HG03025 (cell line): ENCODE measurements around the gene SERPINA1.
"Not testable (repeated sequence)": the region's sequence is repeated elsewhere in the genome, so short reads cannot be mapped to it uniquely, and the experiment has no call there.

Experiments
- ATAC-seq: cut with Tn5 transposase; IDR thresholded peaks from one replicate; pipeline ENCODE4 v1.9.1; 2021; ENCODE audit warnings: mild to moderate bottlenecking, moderate library complexity; ENCODE audit not compliant: unreplicated experiment, low FRiP score

SERPINA1 gene

DNA sequence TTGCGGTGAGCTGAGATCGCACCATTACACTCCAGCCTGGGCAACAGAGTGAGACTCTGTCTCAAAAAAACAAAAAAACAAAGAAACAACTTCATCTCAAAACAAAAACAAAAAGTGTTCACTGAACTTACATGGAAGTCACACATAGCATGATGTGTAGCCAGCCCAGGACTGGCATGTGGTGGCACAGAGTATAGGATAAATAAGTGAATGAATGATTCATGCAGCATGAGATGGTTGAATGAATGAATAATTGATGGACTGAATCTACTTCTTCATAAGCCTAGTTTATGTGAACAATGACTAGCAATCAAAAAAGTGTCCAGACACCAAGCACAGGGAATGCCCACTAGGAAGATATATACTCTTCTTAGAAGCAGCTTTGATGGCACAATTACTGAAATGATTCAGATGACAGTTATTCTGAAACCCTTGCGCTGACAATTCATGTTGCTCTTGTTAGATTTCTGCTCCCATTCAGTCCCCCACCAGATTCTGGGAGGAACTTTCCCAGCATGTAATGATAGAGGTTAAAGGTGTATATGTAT lies 33.7 kb downstream of the SERPINA1 start:
- ATAC-seq: no peak

GRCh38 chr14:94354190-94354589 lies 34.2 kb downstream of the SERPINA1 start:
- not testable (repeated sequence) for ATAC-seq

DNA sequence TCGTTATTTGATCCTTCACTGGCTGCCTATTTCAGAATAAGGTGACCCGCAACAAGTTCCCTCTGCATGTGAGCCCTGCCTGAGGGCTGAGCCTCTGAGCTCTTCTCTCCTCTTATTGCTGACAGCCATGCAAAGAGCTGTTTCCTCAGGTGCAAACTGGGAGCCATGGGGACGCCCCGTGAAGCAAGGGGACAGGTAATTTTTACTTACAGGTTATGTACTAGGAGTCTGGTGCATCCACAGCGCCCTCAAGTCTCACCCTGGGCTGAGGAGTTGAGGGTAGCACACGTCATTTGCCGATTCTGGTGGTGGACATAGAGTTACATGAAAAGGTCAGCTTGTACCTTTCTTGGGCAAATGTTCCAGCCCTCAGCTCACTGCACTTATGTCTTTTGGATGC lies 39.1 kb downstream of the SERPINA1 start:
- no peak for ATAC-seq

DNA sequence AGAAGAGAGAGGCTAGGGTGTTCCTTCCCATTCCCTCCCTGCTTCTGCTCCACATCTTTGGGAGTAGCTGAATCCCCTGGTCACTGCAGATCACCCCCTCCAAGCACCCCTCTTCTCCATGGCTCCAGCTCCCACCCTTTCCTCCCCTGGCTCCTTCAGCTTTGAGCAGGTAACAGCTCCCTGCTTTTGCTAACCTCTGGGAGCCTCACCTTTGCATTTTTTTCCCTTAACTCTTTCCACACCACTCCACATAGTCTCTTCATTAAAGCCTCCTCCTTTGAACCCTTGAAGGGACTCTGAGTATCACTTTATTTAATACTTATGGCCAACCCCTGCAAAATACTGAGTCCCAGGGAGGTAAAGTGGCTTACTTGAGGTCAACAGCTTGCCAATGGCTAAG lies 39.6 kb downstream of the SERPINA1 start:
- no peak for ATAC-seq

- no peak for ATAC-seq
Observed at GRCh38 chr14:94346841-94347240, 41.6 kb downstream of the SERPINA1 start.

DNA sequence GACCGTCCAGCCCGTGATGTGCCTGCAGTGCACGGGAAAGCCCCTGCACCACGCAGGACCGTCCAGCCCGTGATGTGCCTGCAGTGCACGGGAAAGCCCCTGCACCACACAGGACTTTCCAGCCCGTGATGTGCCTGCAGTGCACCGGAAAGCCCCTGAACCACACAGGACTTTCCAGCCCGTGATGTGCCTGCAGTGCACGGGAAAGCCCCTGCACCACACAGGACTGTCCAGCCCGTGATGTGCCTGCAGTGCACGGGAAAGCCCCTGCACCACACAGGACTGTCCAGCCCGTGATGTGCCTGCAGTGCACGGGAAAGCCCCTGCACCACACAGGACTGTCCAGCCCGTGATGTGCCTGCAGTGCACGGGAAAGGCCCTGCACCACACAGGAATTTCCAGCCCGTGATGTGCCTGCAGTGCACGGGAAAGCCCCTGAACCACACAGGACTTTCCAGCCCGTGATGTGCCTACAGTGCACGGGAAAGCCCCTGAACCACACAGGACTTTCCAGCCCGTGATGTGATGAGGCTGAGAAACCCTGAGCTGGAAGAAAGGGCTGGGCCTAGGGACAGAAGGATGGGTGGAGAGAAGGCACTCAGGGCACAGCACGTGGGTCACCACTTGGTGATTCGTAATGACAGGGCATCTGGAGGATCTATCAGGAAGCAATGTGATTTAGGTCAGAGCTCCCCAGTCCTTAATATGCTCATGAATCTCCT lies 42.2 kb downstream of the SERPINA1 start:
- ATAC-seq: not testable (repeated sequence)

- ATAC-seq: no peak
Observed at GRCh38 chr14:94345344-94346064, 42.9 kb downstream of the SERPINA1 start.

GRCh38 chr14:94344389-94344788 lies 44.0 kb downstream of the SERPINA1 start:
- ATAC-seq: no peak

DNA sequence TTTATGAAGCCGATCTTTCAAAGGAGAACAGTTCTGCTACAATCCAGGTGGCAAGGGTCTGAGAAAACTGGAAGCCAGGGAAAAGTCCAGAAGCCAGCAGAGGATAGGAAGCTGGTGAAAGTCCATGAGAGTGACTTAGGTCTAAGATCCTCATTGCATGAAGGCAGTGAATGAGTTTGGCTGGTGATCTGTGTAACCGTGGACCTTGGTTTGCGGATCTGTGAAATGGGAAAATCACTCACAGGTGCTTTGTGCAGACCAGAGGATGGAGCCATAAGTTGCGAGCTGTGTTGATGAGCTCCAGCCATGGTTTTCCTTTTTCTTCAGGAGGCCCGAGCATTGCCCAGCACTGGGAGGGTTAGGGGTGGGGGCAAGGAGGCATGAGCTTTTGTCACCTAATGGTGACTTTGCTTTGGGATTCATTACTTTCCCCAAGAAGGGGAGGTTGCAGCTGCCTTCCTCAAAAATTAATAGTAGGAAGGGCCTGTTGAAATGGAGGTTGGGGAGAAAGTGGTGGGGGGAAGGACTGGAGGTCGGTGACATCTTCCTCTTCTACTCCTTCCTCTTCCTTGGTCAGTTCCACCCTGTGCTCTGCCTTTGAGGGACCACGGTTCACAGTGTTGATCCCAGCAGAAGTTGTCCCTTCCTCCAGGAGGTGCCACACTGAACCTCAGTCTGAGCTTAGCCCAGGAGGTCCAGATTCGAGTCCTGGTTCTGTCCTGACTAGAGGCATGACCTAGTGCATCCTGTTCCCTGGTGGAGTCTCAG lies 45.0 kb downstream of the SERPINA1 start:
- ATAC-seq: no peak

DNA sequence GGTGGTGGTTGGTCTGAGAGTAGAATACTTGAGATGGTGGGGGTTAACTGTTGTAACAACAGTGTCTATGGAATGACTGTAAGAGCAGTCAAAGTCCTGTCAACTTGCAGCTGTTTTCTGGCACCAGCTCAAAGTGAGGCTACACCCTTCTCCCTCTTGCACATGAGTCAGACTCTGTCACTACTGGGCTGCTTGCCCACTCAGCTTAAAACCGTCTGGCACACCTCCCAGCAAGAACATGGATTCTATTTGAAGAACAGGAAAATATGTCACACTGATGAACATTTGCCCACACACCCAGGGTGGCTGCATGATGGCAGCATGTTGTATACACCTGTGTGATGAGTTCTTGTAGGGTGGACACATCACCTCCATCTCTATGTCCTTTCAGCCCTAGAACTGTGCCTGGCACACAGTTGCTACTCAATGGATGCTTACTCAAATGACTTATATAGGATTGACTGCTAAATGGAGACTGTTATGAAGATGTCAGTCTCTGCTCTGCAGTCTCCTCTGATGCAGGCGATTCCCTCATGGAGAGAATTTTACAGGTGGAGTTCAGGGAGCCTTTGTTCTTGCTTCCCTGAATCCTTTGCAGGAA lies 46.0 kb downstream of the SERPINA1 start:
- no peak for ATAC-seq

GRCh38 chr14:94341656-94342333 lies 46.6 kb downstream of the SERPINA1 start:
- no peak for ATAC-seq

GRCh38 chr14:94340533-94340932 lies 47.9 kb downstream of the SERPINA1 start:
- ATAC-seq: no peak

- no peak for ATAC-seq
Observed at GRCh38 chr14:94338023-94338422, 50.4 kb downstream of the SERPINA1 start.

DNA sequence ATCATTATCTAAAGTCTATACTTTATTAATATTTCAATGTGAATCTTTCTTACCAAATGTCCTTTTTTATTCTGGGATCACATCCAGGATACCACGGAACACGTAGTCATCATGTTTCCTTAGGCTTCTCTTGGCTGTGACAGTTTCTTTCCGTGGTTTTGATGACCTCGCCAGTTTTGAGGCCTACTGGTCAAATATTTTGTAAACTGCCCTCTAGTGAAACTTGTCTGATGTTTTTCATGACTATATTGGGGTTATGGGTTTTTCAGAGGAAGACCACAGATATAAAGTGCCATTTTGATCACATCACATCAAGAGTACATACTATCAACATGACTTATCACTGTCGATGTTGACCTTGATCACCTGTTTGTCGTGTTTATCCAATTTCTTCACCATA lies 51.1 kb downstream of the SERPINA1 start:
- no peak for ATAC-seq

DNA sequence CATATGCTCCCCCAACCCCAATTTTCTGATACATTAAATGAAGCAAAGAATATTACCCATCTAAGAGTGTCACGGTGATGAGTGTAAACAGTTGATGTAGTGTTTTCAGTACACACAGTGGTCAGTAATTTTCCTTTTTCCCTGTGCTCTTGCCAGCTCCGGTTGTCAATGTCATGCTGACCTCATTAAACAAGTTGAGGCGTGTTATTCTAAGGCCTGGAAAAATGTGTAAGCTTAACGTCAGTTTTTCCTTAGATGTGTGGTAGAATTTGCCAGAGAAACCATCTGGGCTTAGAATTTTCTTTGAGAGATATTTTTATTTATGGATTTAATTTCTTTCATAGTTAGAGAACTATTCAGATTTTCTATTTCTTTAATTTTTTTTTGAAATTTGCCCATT lies 53.5 kb downstream of the SERPINA1 start:
- ATAC-seq: no peak

GRCh38 chr14:94332587-94332986 lies 55.8 kb downstream of the SERPINA1 start:
- no peak for ATAC-seq

DNA sequence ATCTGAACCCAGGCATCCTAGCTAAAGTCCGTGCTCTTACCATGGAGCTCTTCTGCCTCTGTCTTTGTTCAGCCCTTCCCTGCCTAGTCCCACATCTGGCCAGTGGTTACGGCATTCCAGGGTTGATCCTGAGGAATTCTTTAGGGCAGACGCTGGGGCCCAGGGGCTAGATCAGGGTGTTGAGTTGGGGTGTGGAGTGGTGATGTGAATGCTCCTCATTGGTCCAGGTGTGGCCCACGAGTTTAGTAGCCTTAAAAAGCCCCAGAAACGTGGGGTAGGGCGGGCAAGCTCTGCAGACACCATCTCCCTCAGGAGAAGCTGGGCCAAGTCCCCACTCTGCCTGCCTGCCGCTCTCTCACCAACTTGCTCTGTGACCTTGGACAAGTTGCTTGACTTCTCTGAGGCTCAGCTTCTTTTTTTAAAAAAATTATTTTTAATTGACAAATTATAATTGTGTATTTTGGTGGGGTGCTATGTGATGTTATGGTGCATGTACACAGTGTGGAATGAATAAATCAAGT lies 56.3 kb downstream of the SERPINA1 start:
- ATAC-seq: no peak

DNA sequence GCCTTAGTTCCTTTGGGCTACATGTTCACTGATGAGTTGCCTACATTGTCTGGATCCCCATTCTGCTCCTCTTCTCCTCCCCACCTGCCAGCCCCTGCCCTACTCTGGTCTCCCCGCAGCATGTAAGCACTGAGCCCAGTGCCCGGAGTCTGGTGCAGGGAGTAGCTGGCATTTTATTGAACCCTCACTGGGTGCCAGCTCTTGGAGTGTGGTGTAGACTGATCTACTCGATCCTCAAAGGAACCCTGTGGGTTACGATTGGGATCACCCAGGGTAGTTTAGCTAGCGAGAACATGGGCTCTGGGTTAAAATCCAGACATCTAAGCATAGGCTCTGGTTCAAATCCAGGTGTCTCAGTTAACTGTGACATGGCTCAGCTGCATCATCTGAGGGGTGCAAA lies 56.9 kb downstream of the SERPINA1 start:
- no peak for ATAC-seq

GRCh38 chr14:94330857-94331256 lies 57.5 kb downstream of the SERPINA1 start:
- ATAC-seq: no peak

DNA sequence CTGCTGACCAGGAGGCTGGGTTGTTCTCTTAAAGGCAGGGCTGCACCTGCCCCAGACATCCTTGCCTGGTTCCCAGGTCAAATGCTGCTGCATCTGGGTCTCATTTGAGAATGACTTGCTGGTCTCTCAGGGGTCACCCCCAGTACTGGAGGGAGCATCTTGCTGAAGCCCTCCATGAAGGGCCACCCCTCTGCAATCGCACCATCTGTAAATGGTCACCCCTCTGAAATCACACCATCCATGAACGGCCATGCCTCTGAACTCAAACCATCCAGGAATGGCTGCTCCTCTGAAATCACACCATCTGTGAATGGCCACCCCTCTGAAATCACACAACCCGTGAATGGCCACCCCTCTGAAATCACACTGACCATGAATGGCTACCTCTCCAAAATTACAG lies 58.0 kb downstream of the SERPINA1 start:
- no peak for ATAC-seq
